Measurements from ENCODE around the gene SMURF2. TPM values are rescaled to one million over a fixed set of nuclear protein-coding genes. Genes with fewer than 3 reads are reported as not detected.
A peak's percentile ranks its signal among the peaks of the same experiment; 100 is the strongest.

SMURF2 gene
- total RNA-seq, 1 experiment from 2014 or later = 23.0 TPM

- TF ChIP-seq JAZF1 (CRISPR knock-in tag; IDR thresholded peaks at IDR 0.05) (no peak), ATF1 (CRISPR knock-in tag; IDR thresholded peaks at IDR 0.05) (0 out of 2 replicates have a peak, but pooled peaks have one; percentile 31), GABPB1 (CRISPR knock-in tag; IDR thresholded peaks at IDR 0.05) (peak; percentile 73), ELF4 (CRISPR knock-in tag; IDR thresholded peaks at IDR 0.05; ENCODE audit: low read depth) (no peak), CREB1 (CRISPR knock-in tag; IDR thresholded peaks at IDR 0.05) (no peak), JUN (CRISPR knock-in tag; IDR thresholded peaks at IDR 0.05) (no peak), HMGA2 (CRISPR knock-in tag; IDR thresholded peaks at IDR 0.05) (no peak), GTF2I (CRISPR knock-in tag; conservative IDR thresholded peaks at IDR 0.05) (no peak), ZNF317 (CRISPR knock-in tag; IDR thresholded peaks at IDR 0.05; ENCODE audit: borderline replicate concordance, low read depth) (no peak), AR (CRISPR knock-in tag; IDR thresholded peaks at IDR 0.05) (peak; percentile 95), NR2C2 (CRISPR knock-in tag; IDR thresholded peaks at IDR 0.05) (no peak), ZNF232 (CRISPR knock-in tag; IDR thresholded peaks at IDR 0.05) (0 out of 2 replicates have a peak, but pooled peaks have one; percentile 15), FOXK1 (CRISPR knock-in tag; IDR thresholded peaks at IDR 0.05) (peak; percentile 54; the same call in 1 of the 2 replicates), ZNF671 (CRISPR knock-in tag; IDR thresholded peaks at IDR 0.05) (peak; percentile 91), EMX1 (CRISPR knock-in tag; IDR thresholded peaks at IDR 0.05) (peak; percentile 96), ZNF416 (CRISPR knock-in tag; IDR thresholded peaks at IDR 0.05) (peak; percentile 18; the same call in 1 of the 2 replicates), RORB (CRISPR knock-in tag; IDR thresholded peaks at IDR 0.05) (peak; percentile 73; the same call in 1 of the 2 replicates), CREM (CRISPR knock-in tag; IDR thresholded peaks at IDR 0.05) (0 out of 2 replicates have a peak, but pooled peaks have one; percentile 17), SMAD3 (CRISPR knock-in tag; IDR thresholded peaks at IDR 0.05; ENCODE audit: borderline replicate concordance) (0 out of 2 replicates have a peak, but pooled peaks have one; percentile 4), NFYB (CRISPR knock-in tag; conservative IDR thresholded peaks at IDR 0.05; ENCODE audit: low read depth) (no peak), MXD4 (CRISPR knock-in tag; IDR thresholded peaks at IDR 0.05; ENCODE audit: borderline replicate concordance) (no peak), PRRX2 (CRISPR knock-in tag; IDR thresholded peaks at IDR 0.05) (peak; percentile 89), CBFB (CRISPR knock-in tag; IDR thresholded peaks at IDR 0.05; ENCODE audit: low read depth) (0 out of 2 replicates have a peak, but pooled peaks have one; percentile 29), USF2 (CRISPR knock-in tag; IDR thresholded peaks at IDR 0.05) (no peak)
- TF ChIP-seq, protein P1, sequence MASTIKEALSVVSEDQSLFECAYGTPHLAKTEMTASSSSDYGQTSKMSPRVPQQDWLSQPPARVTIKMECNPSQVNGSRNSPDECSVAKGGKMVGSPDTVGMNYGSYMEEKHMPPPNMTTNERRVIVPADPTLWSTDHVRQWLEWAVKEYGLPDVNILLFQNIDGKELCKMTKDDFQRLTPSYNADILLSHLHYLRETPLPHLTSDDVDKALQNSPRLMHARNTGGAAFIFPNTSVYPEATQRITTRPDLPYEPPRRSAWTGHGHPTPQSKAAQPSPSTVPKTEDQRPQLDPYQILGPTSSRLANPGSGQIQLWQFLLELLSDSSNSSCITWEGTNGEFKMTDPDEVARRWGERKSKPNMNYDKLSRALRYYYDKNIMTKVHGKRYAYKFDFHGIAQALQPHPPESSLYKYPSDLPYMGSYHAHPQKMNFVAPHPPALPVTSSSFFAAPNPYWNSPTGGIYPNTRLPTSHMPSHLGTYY (CRISPR knock-in tag; IDR thresholded peaks at IDR 0.05) = peak; percentile 85; the same call in 1 of the 2 replicates
- TF ChIP-seq, protein P2, sequence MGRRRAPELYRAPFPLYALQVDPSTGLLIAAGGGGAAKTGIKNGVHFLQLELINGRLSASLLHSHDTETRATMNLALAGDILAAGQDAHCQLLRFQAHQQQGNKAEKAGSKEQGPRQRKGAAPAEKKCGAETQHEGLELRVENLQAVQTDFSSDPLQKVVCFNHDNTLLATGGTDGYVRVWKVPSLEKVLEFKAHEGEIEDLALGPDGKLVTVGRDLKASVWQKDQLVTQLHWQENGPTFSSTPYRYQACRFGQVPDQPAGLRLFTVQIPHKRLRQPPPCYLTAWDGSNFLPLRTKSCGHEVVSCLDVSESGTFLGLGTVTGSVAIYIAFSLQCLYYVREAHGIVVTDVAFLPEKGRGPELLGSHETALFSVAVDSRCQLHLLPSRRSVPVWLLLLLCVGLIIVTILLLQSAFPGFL (CRISPR knock-in tag; IDR thresholded peaks at IDR 0.05; ENCODE audit: borderline replicate concordance) = 0 out of 2 replicates have a peak, but pooled peaks have one; percentile 25
- TF ChIP-seq, protein P3, sequence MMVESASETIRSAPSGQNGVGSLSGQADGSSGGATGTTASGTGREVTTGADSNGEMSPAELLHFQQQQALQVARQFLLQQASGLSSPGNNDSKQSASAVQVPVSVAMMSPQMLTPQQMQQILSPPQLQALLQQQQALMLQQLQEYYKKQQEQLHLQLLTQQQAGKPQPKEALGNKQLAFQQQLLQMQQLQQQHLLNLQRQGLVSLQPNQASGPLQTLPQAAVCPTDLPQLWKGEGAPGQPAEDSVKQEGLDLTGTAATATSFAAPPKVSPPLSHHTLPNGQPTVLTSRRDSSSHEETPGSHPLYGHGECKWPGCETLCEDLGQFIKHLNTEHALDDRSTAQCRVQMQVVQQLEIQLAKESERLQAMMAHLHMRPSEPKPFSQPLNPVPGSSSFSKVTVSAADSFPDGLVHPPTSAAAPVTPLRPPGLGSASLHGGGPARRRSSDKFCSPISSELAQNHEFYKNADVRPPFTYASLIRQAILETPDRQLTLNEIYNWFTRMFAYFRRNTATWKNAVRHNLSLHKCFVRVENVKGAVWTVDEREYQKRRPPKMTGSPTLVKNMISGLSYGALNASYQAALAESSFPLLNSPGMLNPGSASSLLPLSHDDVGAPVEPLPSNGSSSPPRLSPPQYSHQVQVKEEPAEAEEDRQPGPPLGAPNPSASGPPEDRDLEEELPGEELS (CRISPR knock-in tag; IDR thresholded peaks at IDR 0.05) = peak; percentile 71
- TF ChIP-seq, protein P4, sequence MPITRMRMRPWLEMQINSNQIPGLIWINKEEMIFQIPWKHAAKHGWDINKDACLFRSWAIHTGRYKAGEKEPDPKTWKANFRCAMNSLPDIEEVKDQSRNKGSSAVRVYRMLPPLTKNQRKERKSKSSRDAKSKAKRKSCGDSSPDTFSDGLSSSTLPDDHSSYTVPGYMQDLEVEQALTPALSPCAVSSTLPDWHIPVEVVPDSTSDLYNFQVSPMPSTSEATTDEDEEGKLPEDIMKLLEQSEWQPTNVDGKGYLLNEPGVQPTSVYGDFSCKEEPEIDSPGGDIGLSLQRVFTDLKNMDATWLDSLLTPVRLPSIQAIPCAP (CRISPR knock-in tag; IDR thresholded peaks at IDR 0.05) = no peak
Measured at GRCh38 chr17:64496786-64497564, 165.1 kb downstream of the SMURF2 start, which contains the start of gene POLG2 (continued).

Data from WTC11 (cell line).